Subcutaneous preadipocyte (primary cell): ENCODE measurements around the gene USP17L10. TPM values are rescaled to one million over a fixed set of nuclear protein-coding genes. Genes with fewer than 3 reads are reported as not detected.

Source experiments
- total RNA-seq: library from RNA; depleted of rRNA; stranded (reverse); fragments of >200 nt; gene quantifications from 2 replicates; pipeline ENCODE4 v1.2.3, GENCODE V29; 2012

USP17L10 gene, protein sequence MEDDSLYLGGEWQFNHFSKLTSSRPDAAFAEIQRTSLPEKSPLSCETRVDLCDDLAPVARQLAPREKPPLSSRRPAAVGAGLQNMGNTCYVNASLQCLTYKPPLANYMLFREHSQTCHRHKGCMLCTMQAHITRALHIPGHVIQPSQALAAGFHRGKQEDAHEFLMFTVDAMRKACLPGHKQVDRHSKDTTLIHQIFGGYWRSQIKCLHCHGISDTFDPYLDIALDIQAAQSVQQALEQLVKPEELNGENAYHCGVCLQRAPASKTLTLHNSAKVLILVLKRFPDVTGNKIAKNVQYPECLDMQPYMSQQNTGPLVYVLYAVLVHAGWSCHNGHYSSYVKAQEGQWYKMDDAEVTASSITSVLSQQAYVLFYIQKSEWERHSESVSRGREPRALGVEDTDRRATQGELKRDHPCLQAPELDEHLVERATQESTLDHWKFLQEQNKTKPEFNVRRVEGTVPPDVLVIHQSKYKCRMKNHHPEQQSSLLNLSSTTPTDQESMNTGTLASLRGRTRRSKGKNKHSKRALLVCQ
- total RNA-seq = not detected in 2 replicates

DNA sequence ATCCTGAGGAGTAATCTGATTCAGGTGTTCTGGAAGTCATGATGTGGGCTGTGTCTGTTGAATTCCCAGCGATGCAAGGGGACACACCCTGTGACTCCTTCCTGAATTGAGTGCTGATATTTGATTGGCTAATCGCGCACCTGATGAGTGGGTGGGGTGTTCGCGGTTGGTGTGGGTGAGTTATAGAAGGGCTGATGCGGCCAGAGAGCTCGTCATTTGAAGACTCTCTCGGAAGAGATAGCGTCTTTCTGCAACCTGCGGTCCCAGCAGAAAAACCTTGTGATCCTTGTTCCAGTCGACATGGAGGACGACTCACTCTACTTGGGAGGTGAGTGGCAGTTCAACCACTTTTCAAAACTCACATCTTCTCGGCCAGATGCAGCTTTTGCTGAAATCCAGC, at the start of gene USP17L10:
TSS of gene USP17L10 (plus strand) at position 301 of the 400 bp plus-strand sequence. CDS start at position 301, 0 bp downstream.

GRCh38 chr4:9169791-9170459, 40.5 kb upstream of the USP17L10 start, which contains the start of gene FAM90A26:
TSS of gene FAM90A26 (plus strand) at chr4:9170409. CDS start at chr4:9173173, 2,764 bp downstream.

GRCh38 chr4:9215105-9215504, 4.6 kb downstream of the USP17L10 start, which contains the start of gene USP17L11:
TSS of gene USP17L11 (plus strand) at chr4:9215405. CDS start at chr4:9215405, 0 bp downstream.

DNA sequence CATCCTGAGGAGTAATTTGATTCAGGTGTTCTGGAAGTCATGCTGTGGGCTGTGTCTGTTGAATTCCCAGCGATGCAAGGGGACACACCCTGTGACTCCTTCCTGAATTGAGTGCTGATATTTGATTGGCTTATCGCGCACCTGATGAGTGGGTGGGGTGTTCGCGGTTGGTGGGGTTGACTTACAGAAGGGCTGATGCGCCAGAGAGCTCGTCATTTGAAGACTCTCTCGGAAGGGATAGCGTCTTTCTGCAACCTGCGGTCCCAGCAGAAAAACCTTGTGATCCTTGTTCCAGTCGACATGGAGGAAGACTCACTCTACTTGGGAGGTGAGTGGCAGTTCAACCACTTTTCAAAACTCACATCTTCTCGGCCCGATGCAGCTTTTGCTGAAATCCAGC, 9.4 kb downstream of the USP17L10 start, which contains the start of gene USP17L12:
TSS of gene USP17L12 (plus strand) at position 301 of the 400 bp plus-strand sequence. CDS start at position 301, 0 bp downstream.

DNA sequence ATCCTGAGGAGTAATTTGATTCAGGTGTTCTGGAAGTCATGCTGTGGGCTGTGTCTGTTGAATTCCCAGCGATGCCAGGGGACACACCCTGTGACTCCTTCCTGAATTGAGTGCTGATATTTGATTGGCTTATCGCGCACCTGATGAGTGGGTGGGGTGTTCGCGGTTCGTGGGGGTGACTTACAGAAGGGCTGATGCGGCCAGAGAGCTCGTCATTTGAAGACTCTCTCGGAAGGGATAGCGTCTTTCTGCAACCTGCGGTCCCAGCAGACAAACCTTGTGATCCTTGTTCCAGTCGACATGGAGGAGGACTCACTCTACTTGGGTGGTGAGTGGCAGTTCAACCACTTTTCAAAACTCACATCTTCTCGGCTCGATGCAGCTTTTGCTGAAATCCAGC, 14.1 kb downstream of the USP17L10 start, which contains the start of gene USP17L13:
TSS of gene USP17L13 (plus strand) at position 301 of the 400 bp plus-strand sequence. CDS start at position 301, 0 bp downstream.

GRCh38 chr4:9234085-9234484, 23.6 kb downstream of the USP17L10 start, which contains the start of gene USP17L15:
TSS of gene USP17L15 (plus strand) at chr4:9234385. CDS start at chr4:9234385, 0 bp downstream.

DNA sequence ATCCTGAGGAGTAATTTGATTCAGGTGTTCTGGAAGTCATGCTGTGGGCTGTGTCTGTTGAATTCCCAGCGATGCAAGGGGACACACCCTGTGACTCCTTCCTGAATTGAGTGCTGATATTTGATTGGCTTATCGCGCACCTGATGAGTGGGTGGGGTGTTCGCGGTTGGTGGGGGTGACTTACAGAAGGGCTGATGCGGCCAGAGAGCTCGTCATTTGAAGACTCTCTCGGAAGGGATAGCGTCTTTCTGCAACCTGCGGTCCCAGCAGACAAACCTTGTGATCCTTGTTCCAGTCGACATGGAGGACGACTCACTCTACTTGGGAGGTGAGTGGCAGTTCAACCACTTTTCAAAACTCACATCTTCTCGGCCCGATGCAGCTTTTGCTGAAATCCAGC, 33.1 kb downstream of the USP17L10 start, which contains the start of gene USP17L17:
TSS of gene USP17L17 (plus strand) at position 301 of the 400 bp plus-strand sequence. CDS start at position 301, 0 bp downstream.

DNA sequence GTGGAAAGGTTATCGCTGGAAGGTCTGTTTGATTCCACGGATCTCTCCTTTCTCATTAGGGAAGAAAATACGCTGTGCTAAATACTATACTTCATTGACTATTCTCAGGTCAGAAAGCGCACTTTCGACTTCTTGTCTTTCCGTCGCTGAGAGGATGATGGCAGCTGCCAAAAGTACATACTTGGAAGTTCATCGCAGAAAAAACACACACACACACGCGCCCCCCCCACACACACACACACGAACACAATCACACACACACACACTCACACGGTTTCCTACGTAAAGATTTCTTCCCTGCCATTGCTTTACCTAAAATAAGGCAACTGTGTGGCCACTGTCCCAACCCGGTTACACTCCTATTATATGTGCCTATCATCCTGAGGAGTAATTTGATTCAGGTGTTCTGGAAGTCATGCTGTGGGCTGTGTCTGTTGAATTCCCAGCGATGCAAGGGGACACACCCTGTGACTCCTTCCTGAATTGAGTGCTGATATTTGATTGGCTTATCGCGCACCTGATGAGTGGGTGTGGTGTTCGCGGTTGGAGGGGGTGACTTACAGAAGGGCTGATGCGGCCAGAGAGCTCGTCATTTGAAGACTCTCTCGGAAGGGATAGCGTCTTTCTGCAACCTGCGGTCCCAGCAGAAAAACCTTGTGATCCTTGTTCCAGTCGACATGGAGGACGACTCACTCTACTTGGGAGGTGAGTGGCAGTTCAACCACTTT, 37.7 kb downstream of the USP17L10 start, which contains the start of gene USP17L18:
TSS of gene USP17L18 (plus strand) at position 678 of the 728 bp plus-strand sequence. CDS start at position 678, 0 bp downstream.

DNA sequence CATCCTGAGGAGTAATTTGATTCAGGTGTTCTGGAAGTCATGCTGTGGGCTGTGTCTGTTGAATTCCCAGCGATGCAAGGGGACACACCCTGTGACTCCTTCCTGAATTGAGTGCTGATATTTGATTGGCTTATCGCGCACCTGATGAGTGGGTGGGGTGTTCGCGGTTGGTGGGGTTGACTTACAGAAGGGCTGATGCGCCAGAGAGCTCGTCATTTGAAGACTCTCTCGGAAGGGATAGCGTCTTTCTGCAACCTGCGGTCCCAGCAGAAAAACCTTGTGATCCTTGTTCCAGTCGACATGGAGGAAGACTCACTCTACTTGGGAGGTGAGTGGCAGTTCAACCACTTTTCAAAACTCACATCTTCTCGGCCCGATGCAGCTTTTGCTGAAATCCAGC, 42.6 kb downstream of the USP17L10 start, which contains the start of gene USP17L19:
TSS of gene USP17L19 (plus strand) at position 301 of the 400 bp plus-strand sequence. CDS start at position 301, 0 bp downstream.

GRCh38 chr4:9257824-9258223, 47.4 kb downstream of the USP17L10 start, which contains the start of gene USP17L20:
TSS of gene USP17L20 (plus strand) at chr4:9258124. CDS start at chr4:9258124, 0 bp downstream.

Other genes with a start within 250 kb of the USP17L10 start
- gene FAM90A26, start 40.2 kb upstream of the USP17L10 start, total RNA-seq = not detected in 2 replicates
- gene USP17L11, start 4.7 kb downstream of the USP17L10 start, total RNA-seq = not detected in 2 replicates
- not detected in 2 replicates for gene USP17L12, start 9.5 kb downstream of the USP17L10 start, total RNA-seq
- not detected in 2 replicates for gene USP17L13, start 14.2 kb downstream of the USP17L10 start, total RNA-seq
- not detected in 2 replicates for gene USP17L15, start 23.7 kb downstream of the USP17L10 start, total RNA-seq
- gene USP17L17, start 33.2 kb downstream of the USP17L10 start, total RNA-seq = not detected in 2 replicates
- gene USP17L18, start 38.0 kb downstream of the USP17L10 start, total RNA-seq = not detected in 2 replicates
- gene USP17L19, start 42.7 kb downstream of the USP17L10 start, total RNA-seq = not detected in 2 replicates
- gene USP17L20, start 47.5 kb downstream of the USP17L10 start, total RNA-seq = not detected in 2 replicates
- gene USP17L21, start 52.2 kb downstream of the USP17L10 start, total RNA-seq = not detected in 2 replicates
- not detected in 2 replicates for gene USP17L22, start 57.0 kb downstream of the USP17L10 start, total RNA-seq
- gene USP17L24, start 114.5 kb downstream of the USP17L10 start, total RNA-seq = not detected in 2 replicates
- not detected in 2 replicates for gene USP17L25, start 119.3 kb downstream of the USP17L10 start, total RNA-seq
- not detected in 2 replicates for gene USP17L26, start 124.0 kb downstream of the USP17L10 start, total RNA-seq
- gene USP17L5, start 128.7 kb downstream of the USP17L10 start, total RNA-seq = not detected in 2 replicates
- not detected in 2 replicates for gene USP17L27, start 133.5 kb downstream of the USP17L10 start, total RNA-seq
- not detected in 2 replicates for gene USP17L28, start 138.2 kb downstream of the USP17L10 start, total RNA-seq
- not detected in 2 replicates for gene USP17L29, start 143.0 kb downstream of the USP17L10 start, total RNA-seq
- gene USP17L30, start 152.5 kb downstream of the USP17L10 start, total RNA-seq = not detected in 2 replicates
- gene DEFB131A, start 233.8 kb downstream of the USP17L10 start, total RNA-seq = not detected in 2 replicates